Measurements from ENCODE around the gene PCYT1B.

The PCYT1B gene

GRCh38 chrX:24648495-24648894 lies 1.3 kb upstream of the PCYT1B start:
- TF ChIP-seq, protein P1, sequence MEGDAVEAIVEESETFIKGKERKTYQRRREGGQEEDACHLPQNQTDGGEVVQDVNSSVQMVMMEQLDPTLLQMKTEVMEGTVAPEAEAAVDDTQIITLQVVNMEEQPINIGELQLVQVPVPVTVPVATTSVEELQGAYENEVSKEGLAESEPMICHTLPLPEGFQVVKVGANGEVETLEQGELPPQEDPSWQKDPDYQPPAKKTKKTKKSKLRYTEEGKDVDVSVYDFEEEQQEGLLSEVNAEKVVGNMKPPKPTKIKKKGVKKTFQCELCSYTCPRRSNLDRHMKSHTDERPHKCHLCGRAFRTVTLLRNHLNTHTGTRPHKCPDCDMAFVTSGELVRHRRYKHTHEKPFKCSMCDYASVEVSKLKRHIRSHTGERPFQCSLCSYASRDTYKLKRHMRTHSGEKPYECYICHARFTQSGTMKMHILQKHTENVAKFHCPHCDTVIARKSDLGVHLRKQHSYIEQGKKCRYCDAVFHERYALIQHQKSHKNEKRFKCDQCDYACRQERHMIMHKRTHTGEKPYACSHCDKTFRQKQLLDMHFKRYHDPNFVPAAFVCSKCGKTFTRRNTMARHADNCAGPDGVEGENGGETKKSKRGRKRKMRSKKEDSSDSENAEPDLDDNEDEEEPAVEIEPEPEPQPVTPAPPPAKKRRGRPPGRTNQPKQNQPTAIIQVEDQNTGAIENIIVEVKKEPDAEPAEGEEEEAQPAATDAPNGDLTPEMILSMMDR (IDR thresholded peaks at IDR 0.05; ENCODE audit: low read length, missing control alignments), result no peak
- H3K4me3 ChIP-seq (replicated peaks; ENCODE audit: low read depth, low read length), result no peak overlapping the region
- no peak for DNase-seq (ENCODE audit: low read depth)

DNA sequence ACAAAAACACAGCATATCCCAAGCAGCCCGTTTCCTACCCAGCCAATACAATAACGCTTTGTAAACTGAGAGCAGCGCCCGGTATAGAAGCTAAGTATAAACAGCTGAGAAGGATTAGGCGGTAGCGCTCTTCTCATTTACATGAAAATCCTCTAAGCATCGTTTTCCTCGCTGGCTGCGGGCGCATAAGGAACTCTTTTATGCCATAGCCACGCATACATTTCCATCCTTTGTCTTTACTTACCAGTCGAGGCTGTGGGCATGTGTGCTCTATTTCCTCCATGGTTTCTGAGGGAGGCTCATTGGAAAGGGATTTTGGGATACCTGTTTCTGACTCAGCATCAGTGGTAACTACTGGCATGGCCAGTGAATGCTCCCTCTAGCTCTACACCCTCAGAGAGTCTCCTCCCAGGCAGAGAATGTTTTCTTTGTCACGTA lies 383 bp downstream of the PCYT1B start:
- TF ChIP-seq, protein P1 (IDR thresholded peaks at IDR 0.05; ENCODE audit: low read length, missing control alignments), result no peak
- no peak for DNase-seq (ENCODE audit: low read depth)
- peak overlapping the region; percentile 12 for H3K4me3 ChIP-seq (replicated peaks; ENCODE audit: low read depth, low read length)

- TF ChIP-seq, protein P1 (IDR thresholded peaks at IDR 0.05; ENCODE audit: low read length, missing control alignments), result no peak
- no peak for DNase-seq (ENCODE audit: low read depth)
- H3K4me3 ChIP-seq (replicated peaks; ENCODE audit: low read depth, low read length), result no peak overlapping the region
Observed at GRCh38 chrX:24646006-24646405, 1.1 kb downstream of the PCYT1B start.

DNA sequence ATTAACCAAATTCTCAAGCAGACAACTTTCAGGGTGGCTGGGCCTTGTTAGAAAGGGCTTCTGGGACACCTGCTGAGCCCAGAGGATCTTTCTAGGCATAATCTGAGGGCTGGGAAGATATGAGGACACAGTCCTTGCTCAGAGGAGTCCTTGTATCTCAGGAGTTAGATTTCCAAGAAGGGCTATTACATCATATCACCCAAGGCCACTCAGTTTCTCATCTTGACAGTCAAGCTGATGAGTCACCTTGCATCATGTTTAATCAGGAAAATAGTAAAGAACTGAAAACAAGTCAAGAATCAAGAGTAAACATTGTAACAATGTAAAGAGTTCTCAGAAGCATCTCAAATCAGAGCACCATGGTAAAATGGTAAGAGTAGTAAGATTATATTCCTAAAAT lies 4.0 kb downstream of the PCYT1B start:
- TF ChIP-seq, protein P1 (IDR thresholded peaks at IDR 0.05; ENCODE audit: low read length, missing control alignments), result no peak
- DNase-seq (ENCODE audit: low read depth), result peak; percentile 15

DNA sequence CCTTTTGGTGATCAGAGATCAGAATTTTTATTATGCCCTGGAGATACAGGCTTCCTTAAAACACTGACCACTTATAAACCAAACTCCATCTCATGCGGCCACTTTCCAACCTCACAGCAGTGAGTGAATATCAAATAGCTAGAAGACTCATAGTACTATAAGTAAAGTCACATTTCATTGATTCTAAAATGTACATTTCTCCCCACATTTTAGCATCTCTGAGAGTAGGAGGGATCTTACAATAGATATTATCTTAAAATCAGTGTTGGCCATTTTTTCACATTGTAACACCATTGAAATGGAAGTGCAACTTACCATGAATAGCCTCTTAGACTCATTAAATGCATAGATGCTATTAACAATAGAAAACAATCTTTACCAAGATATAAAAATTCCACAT lies 17.4 kb downstream of the PCYT1B start:
- H3K4me3 ChIP-seq (replicated peaks; ENCODE audit: low read depth, low read length), result no peak overlapping the region
- DNase-seq (ENCODE audit: low read depth), result no peak
- TF ChIP-seq, protein P1 (IDR thresholded peaks at IDR 0.05; ENCODE audit: low read length, missing control alignments), result no peak

More for the DNA sequence above, 4.0 kb downstream of the PCYT1B start:
- H3K4me3 ChIP-seq (replicated peaks; ENCODE audit: low read depth, low read length), result no peak overlapping the region

GRCh38 chrX:24619647-24620046 lies 27.5 kb downstream of the PCYT1B start:
- H3K4me3 ChIP-seq (replicated peaks; ENCODE audit: low read depth, low read length), result no peak overlapping the region
- DNase-seq (ENCODE audit: low read depth), result peak; percentile 52
- TF ChIP-seq, protein P1 (IDR thresholded peaks at IDR 0.05; ENCODE audit: low read length, missing control alignments), result no peak

- H3K4me3 ChIP-seq (replicated peaks; ENCODE audit: low read depth, low read length), result no peak overlapping the region
- TF ChIP-seq, protein P1 (IDR thresholded peaks at IDR 0.05; ENCODE audit: low read length, missing control alignments), result no peak
- no peak for DNase-seq (ENCODE audit: low read depth)
Observed at GRCh38 chrX:24610516-24610915, 36.6 kb downstream of the PCYT1B start.

All from fibroblast of pulmonary artery (primary cell).